Activated CD4-positive, CD25-positive, alpha-beta regulatory T cell treated with anti-CD3 and anti-CD28 coated beads, Interleukin-2, amount 50 U/mL, for 16 hours (primary cell): ENCODE results near the gene RHOU.

ENCODE experiments used
- DNase-seq: peaks from one replicate; pipeline ENCODE4 v3.0.0-alpha.2; 2020; ENCODE audit warnings: low read depth, low spot score

RHOU gene

GRCh38 chr1:228737601-228738041, 2.3 kb downstream of the RHOU start:
- no peak for DNase-seq

- no peak for DNase-seq
These were observed 4.5 kb downstream of the RHOU start for GRCh38 chr1:228739826-228740225.

GRCh38 chr1:228740543-228741317, 5.5 kb downstream of the RHOU start:
- no peak for DNase-seq

- DNase-seq, result no peak
These were observed 7.1 kb downstream of the RHOU start for GRCh38 chr1:228742281-228742860.

- DNase-seq, result no peak
These were observed 8.1 kb downstream of the RHOU start for GRCh38 chr1:228743405-228743804.

- DNase-seq, result no peak
These were observed 9.1 kb downstream of the RHOU start for GRCh38 chr1:228744356-228744755.

GRCh38 chr1:228744918-228745317, 9.6 kb downstream of the RHOU start:
- DNase-seq, result no peak

GRCh38 chr1:228745497-228745896, 10.2 kb downstream of the RHOU start:
- no peak for DNase-seq

GRCh38 chr1:228747301-228747935, 12.1 kb downstream of the RHOU start:
- DNase-seq, result no peak

GRCh38 chr1:228748029-228748428, 12.8 kb downstream of the RHOU start:
- no peak for DNase-seq

GRCh38 chr1:228748431-228748830, 13.2 kb downstream of the RHOU start:
- DNase-seq, result no peak

- no peak for DNase-seq
These were observed 14.5 kb downstream of the RHOU start for GRCh38 chr1:228749765-228750164.

GRCh38 chr1:228750915-228751314, 15.6 kb downstream of the RHOU start:
- no peak for DNase-seq

- no peak for DNase-seq
These were observed 16.2 kb downstream of the RHOU start for GRCh38 chr1:228751360-228752098.

GRCh38 chr1:228752258-228752657, 17.0 kb downstream of the RHOU start:
- DNase-seq, result no peak

- no peak for DNase-seq
These were observed 17.5 kb downstream of the RHOU start for GRCh38 chr1:228752675-228753265.

GRCh38 chr1:228753287-228753686, 18.0 kb downstream of the RHOU start:
- no peak for DNase-seq

- DNase-seq, result no peak
These were observed 18.6 kb downstream of the RHOU start for GRCh38 chr1:228753786-228754360.

- DNase-seq, result no peak
These were observed 19.5 kb downstream of the RHOU start for GRCh38 chr1:228754646-228755268.

GRCh38 chr1:228755800-228756199, 20.5 kb downstream of the RHOU start:
- DNase-seq, result no peak

- no peak for DNase-seq
These were observed 21.2 kb downstream of the RHOU start for GRCh38 chr1:228756457-228756856.
